GM19324 (cell line): ENCODE data around the gene VASH1.

Experiments used
- ATAC-seq: cut with Tn5 transposase; IDR thresholded peaks from one replicate; pipeline ENCODE4 v1.9.1; 2021; ENCODE audit warnings: mild to moderate bottlenecking, moderate library complexity; ENCODE audit not compliant: unreplicated experiment, low FRiP score

VASH1 gene

DNA sequence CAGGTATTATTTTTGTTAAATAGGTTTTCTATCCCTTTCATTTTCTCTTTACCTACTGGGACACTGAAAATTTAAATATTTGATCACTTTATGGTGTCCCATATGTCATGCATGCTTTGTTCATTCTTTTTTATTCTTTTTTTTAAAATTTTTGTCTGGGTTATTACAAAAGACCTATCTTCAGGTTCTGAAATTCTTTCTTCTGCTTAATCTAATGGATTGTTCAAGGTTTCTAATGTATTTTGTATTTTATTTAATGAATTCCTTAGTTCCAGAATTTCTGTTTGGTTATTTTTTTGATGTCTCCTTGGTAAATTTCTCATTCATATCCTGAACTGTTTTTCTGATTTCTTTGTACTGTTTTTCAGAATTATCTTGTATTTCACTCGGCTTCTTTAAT lies 20.2 kb upstream of the VASH1 start:
- ATAC-seq = no peak

GRCh38 chr14:76742185-76742584 lies 19.1 kb upstream of the VASH1 start:
- ATAC-seq = no peak

GRCh38 chr14:76742966-76743365 lies 18.3 kb upstream of the VASH1 start:
- no peak for ATAC-seq

GRCh38 chr14:76752744-76753143 lies 8.5 kb upstream of the VASH1 start:
- no peak for ATAC-seq

DNA sequence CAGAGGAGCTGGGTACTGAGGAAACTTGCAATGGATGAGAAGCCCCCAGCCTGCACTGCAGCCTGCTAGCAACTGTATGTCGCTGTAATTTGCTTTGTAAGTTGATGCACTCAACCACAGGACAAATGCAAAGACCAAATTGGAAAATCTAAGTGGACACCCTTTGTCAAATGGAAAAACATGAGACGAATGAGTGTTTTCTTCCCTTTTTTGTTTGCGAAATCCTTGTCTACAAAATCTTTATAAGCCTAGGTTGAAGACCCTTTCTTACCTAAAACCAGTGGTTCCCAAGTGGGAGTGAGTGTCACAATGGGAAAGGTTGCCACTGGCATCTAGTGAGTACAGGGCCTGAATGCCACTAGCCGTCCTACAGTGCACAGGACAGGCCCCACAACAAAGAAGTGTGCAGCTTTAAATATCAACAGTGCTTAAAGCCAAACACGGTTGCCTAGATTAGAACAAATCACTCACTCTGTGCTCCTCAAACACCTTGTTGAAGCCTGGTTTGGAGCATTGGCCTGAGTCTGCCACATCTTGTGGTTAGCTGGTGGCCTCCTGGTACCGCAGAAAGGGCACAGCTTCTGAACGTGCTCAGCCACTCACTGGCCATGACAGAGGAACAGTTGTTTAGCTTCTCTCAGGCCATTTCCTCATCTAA lies 7.6 kb upstream of the VASH1 start:
- no peak for ATAC-seq

- no peak for ATAC-seq
These were observed 6.7 kb upstream of the VASH1 start for GRCh38 chr14:76754586-76754985.

DNA sequence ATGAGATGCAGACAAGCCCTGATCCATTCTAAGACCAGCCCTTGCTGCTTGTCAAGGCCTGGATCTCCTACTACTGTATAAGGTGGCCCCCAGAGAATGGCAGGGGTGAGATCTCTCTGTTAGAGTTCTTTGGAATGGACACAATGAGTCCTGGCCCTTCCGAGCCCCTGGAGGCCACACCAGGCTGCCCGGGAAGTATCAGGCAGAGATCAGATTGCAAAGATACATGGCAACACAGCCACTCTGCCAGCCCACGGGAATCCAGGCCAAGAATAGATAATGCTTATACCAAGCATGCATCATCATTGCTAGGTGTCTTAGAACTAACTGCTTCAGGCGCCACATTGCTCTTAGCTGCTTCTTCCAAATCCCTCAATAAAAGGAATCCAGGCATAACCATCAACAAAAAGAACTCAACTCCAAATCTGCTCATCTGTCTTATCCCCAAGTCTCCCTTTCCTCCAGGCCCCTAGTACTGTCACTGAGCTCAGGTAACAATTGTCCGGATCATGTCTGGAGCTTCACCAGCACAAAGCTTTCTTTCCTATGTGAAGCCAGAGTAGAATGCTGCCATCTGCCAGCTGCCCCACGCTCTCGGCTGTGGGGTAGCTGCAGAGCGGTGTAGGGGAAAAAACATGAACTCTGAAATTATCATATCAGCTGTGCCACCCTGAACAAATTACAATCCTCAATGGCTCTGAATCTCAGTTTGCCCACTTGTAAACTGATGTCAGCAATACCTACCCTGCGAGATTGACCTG lies 5.5 kb upstream of the VASH1 start:
- ATAC-seq = no peak

GRCh38 chr14:76756371-76756750 lies 4.9 kb upstream of the VASH1 start:
- ATAC-seq = no peak

- no peak for ATAC-seq
These were observed 1.7 kb upstream of the VASH1 start for GRCh38 chr14:76759589-76759988.

DNA sequence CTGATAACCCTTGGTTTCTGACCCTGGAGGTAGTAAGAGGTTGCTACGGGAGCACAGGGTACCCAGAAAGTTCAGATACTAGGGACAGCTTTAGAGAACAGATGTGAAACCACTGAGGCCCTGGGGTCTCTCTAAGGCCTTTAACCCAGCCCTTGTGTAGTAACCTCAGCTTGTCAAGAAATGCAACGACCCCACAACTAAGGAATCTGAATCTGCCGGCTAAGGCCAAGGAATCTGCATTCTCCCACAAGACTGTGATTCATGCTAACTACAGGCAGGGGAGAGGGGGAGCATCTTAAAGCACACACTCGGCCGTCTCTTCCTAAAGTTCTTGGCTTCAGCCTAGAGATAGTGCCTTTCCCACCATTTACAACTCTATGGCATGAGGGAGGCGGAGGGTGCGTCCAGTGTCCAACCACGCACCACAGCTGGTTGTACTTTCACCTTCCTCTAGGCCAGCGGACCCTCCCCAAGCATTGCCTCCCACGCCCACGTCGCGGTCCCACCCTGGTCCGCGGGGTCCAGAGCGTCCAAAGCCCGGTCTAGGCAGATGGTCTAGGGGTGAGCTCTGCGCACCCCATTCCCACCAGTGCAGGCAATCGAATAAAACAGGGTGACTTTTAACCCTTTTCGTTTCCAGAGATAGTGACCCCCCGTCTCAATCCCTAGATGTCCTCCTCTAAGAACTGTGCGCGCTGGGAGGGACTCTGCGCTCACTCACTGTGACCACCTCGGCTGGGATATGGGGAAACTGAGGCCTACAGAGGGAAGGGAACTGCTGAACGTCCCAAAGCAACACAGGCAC lies 735 bp upstream of the VASH1 start:
- no peak for ATAC-seq

- ATAC-seq = no peak
These were observed 717 bp downstream of the VASH1 start for GRCh38 chr14:76761960-76762410.

- ATAC-seq = no peak
These were observed 1.3 kb downstream of the VASH1 start for GRCh38 chr14:76762411-76763095.

GRCh38 chr14:76763096-76764041 lies 2.1 kb downstream of the VASH1 start:
- no peak for ATAC-seq

DNA sequence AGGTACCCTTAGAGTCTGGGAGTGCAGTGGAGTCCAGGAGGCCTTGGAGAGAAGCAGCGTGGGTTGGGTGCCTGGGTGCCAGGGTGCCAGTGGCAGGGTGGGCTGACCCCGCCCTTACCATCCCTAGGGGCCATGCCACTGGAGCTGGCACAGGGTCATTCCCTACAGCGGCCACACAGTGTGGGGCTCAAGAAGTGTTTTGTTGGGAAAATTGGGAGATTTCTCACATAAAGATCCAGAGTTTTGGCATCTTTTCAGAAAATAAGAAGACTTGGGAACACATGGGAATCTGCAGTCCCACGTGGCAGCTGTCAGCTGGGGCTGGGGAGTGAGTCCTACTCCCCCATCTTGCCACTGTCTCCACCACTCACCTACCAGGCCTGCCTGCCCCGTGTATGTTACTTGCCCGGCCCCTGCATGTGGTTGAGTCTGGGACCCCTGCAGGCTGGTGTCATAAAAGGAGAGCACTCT lies 4.2 kb downstream of the VASH1 start:
- no peak for ATAC-seq

DNA sequence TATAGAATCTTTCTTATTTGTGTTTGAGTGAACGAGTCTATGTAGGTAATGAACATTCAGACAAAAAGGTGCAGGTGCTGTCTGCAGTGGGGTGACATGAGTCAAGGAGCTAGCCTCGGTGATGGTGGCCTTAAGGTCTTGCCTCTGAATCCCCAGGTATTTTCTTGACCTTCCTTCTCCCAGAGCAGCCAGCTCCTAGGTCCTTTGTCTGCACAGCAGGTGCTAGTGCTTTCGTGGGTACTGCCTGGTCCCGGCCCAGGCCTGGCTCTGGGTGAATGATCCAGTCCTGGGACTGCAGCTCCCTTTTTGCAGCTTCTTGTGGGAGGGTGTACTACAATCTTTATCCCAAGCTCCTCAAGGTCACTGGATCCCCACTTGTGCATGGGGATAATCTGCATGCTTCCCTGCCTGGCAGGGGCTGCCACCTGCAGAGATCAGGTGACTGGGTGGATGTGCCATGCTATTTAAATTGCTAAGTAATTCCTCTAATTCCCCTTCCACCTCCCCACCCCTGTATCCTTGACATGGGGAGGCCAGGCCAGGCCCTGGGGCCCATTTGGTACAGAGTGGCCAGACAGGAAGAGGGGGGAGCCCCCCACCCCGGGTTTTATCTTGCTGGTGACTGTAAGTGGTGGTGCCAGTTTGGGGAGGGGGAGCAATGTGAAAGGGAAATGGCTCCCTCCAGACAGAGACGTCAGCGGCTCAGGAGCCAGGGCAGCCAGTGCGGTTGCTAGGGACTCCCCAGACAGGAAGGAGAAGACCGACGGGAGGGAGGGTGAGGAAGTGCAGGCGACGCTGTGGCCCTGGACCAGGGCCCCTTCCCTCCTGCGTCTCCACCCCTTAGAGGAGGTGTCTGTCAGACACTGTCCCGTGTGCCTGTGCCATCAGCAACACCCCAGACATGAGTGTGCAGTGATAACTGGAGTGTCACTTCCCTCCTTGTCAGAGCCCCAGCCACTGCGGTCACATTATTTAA lies 6.7 kb downstream of the VASH1 start:
- peak; percentile 54 for ATAC-seq

- no peak for ATAC-seq
These were observed 7.6 kb downstream of the VASH1 start for GRCh38 chr14:76768671-76769500.

DNA sequence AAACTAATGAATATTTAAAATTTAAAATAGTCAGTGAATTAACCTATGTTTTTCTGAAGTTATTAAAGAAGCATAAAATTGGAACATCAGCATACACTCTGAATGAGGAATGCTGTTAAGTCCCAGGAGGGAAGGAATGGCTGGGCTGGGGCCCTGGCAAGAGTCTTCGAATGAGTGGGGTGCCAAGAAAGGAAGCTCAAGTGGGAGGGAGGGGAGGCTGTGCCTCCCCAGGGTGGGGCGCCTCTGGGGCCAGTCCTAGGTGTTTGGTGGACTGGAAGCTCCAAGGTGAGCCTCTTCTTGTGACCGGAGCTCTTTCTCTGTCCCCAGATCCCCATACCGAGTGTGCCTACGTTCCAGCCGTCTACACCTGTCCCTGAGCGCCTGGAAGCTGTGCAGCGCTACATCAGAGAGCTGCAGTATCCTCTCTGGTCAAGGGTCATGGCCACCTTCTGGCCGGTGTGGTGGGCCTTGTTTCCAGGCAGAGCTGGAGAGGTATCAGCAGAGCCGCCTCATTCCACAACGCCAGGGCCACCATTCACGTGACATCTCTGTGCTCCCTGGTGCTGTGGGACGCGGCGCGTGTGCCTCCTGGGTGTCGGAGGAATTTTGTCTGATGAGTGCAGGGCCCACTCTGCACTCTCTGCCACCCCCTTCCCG lies 8.5 kb downstream of the VASH1 start:
- no peak for ATAC-seq
